ENCODE measurements around the gene INCA1. TPM values are rescaled to one million over a fixed set of nuclear protein-coding genes. Genes with fewer than 3 reads are reported as not detected.
A peak's percentile ranks its signal among the peaks of the same experiment; 100 is the strongest.

Gene INCA1
- total and polyA plus RNA-seq, 2 of the 8 experiments (the other 6 are each of a cell fraction or from before 2014, with no cell fraction given), result 0.89 to 1.4 TPM

DNA sequence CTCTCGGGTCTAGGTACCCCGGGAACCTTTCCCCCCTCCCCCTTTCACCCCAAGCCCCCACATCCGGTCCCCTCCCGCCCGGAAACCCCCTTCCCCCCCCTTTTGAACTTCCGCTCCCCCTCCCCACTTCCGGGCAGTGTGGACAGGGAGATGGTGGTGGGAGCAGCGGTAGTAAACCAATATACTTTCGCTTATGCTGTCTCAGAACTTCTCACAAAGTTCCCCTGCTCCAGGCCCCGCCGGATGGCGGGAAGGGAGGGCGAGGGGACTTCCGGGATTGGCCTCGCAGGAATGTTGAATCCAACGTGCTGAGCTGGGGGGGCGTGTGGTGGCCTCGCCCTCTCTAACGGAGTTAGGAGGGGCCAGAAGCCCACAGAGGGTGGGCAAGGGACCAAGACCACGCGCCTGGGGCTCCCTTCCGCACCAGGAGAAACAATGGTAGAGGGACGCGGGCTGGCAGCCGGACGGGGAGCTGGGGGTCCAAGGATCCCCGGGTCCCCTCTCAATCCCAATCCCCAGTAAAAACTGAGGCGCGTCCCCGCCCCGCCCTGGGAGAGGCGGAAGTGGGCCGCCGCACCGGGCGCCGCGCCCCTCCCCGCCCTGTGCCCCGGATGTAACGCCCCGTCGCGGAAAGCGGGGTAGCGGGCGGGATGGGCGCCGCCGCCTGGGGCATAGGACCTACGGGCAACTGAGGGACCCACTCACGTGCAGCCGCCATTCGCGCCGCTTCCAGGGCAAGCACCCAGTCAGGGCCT, 49.7 kb downstream of the INCA1 start:
- peak in 1 of 2 experiments; percentile 74 for DNase-seq (ENCODE audit: low read depth in 1 of 2, low spot score in 2 of 2)
- POLR2A ChIA-PET (ENCODE audit: partially characterized antibody), result interaction anchor here (0.6 to 32.4 kb wide), 19 partner anchors 0 to 218 kb away, joined by 3 to 987 read pairs (median 8); partner anchors contain the start of genes C17orf107, CAMTA2, ENO3 and GP1BA
- TF ChIP-seq KDM4A (IDR thresholded peaks at IDR 0.05; ENCODE audit: low read depth, low read length, severe bottlenecking), result peak; percentile 24
- TF ChIP-seq ATF2 (IDR thresholded peaks at IDR 0.05; ENCODE audit: low read length), result peak; percentile 71; the same call in 1 of the 2 replicates
- peak; percentile 76 for TF ChIP-seq POLR2AphosphoS5 (IDR thresholded peaks at IDR 0.05; ENCODE audit: low read depth, low read length)
- TF ChIP-seq MAX (IDR thresholded peaks at IDR 0.05), result 0 out of 2 replicates have a peak, but pooled peaks have one; percentile 29
- no peak for TF ChIP-seq CEBPB (IDR thresholded peaks at IDR 0.05; ENCODE audit: low read depth, low read length)
- TF ChIP-seq SUZ12 (IDR thresholded peaks at IDR 0.05; ENCODE audit: low read length), result no peak
- peak; percentile 36 for TF ChIP-seq ASH2L (IDR thresholded peaks at IDR 0.05; ENCODE audit: low read length)
- TF ChIP-seq TEAD4 (IDR thresholded peaks at IDR 0.05; ENCODE audit: low read depth, low read length), result peak; percentile 56; the same call in 1 of the 2 replicates
- TF ChIP-seq POLR2A (IDR thresholded peaks at IDR 0.05; ENCODE audit: control extremely low read depth in 1 of 2, low read depth in 2 of 2, low read length in 2 of 2), result peak; percentile 61 to 66; a peak in 2 of 3 replicates
- no peak for TF ChIP-seq CHD1 (IDR thresholded peaks at IDR 0.05; ENCODE audit: low read depth, low read length)

More for the DNA sequence above, 49.7 kb downstream of the INCA1 start:
- peak overlapping the region; percentile 78 to 99 (median 94) for H3K9ac ChIP-seq (replicated peaks in 1 of 4; ENCODE audit: extremely low read depth in 1 of 4, low read depth in 3 of 4, low read length in 3 of 4)
- no peak overlapping the region for H2AFZ ChIP-seq (ENCODE audit: low read length)
- H4K20me1 ChIP-seq (replicated peaks in 1 of 2; ENCODE audit: control insufficient read depth in 1 of 2, insufficient read depth in 2 of 2, low read length in 2 of 2), result peaks cover 16 to 20% of the 10 kb centered on the region in 2 experiments
- peak overlapping the region; percentile 87 to 95 for H3K4me2 ChIP-seq (ENCODE audit: insufficient read depth in 1 of 2, low read depth in 2 of 2, low read length in 2 of 2)
- H2AK5ac ChIP-seq (ENCODE audit: low read depth, low read length), result peak overlapping the region; percentile 53; the same call in 1 of the 2 replicates
- H3K79me1 ChIP-seq (ENCODE audit: low read depth, low read length), result 0 out of 2 replicates have a peak, but pooled peaks cover 2% of the 10 kb centered on the region
- no peak overlapping the region for H2BK20ac ChIP-seq (ENCODE audit: low read length)
- peak overlapping the region; percentile 98 for H3K56ac ChIP-seq (replicated peaks; ENCODE audit: insufficient read length, low read depth, low read length)
- H3K23ac ChIP-seq (ENCODE audit: insufficient read length), result no peak overlapping the region
- FAIRE-seq, result no peak
- H2BK15ac ChIP-seq (ENCODE audit: low read length), result no peak overlapping the region; the same call in 1 of the 2 replicates
- 1% methylated on average over 38 of the region's 56 CpGs; no CpG with 5 or more reads in 1 of the 2 experiments for WGBS, 2 experiments (ENCODE audit: extremely low coverage in 1 of 2, insufficient coverage in 1 of 2, insufficient read length in 1 of 2, insufficient replicate concordance in 2 of 2, low coverage in 1 of 2, low lambda C conversion rate in 2 of 2, missing lambda C conversion rate in 1 of 2)
- peak overlapping the region; percentile 99 for H3K18ac ChIP-seq (ENCODE audit: extremely low read depth, low read length)
- H3K27ac ChIP-seq (ENCODE audit: low read depth, low read length), result peak overlapping the region; percentile 93
- peak overlapping the region; percentile 96 for H4K8ac ChIP-seq (ENCODE audit: extremely low read depth, insufficient read depth, low read length)
- H4K91ac ChIP-seq (replicated peaks; ENCODE audit: insufficient read length, low read length), result peak overlapping the region; percentile 99
- peaks cover 4 to 17% (median 10%) of the 10 kb centered on the region in 4 experiments for H3K4me1 ChIP-seq (replicated peaks in 1 of 4; ENCODE audit: control insufficient read depth in 3 of 4, insufficient read depth in 4 of 4, low read length in 3 of 4)
- peaks cover 6 to 38% (median 25%) of the 10 kb centered on the region in 4 experiments for H3K36me3 ChIP-seq (ENCODE audit: control insufficient read depth in 2 of 4, insufficient read depth in 4 of 4, low read length in 3 of 4)
- peak overlapping the region; percentile 97 for H4K5ac ChIP-seq (ENCODE audit: insufficient read length, low read depth, low read length)
- peak overlapping the region; percentile 87 to 99 (median 96) for H3K4me3 ChIP-seq (ENCODE audit: extremely low read depth in 1 of 4, insufficient read depth in 2 of 4, low read depth in 3 of 4, low read length in 4 of 4)
- CTCF ChIA-PET (ENCODE audit: partially characterized antibody), result interaction anchor here (0.7 to 1.0 kb wide), 4 partner anchors 12 to 38 kb away, joined by 3 read pairs; no protein-coding TSS in a partner anchor
- no peak overlapping the region for H2BK120ac ChIP-seq (replicated peaks; ENCODE audit: low read depth, low read length)
- no peaks in the 10 kb centered on the region for H3K9me3 ChIP-seq (ENCODE audit: insufficient read depth in 2 of 2, low read depth in 1 of 2, low read length in 1 of 2)
- no peak overlapping the region for H2BK12ac ChIP-seq (ENCODE audit: low read depth, low read length)
- H3K23me2 ChIP-seq (ENCODE audit: low read depth, low read length), result peaks cover 18% of the 10 kb centered on the region
- peak overlapping the region; percentile 98 for H2BK5ac ChIP-seq (ENCODE audit: low read depth, low read length)
- H3K14ac ChIP-seq (ENCODE audit: insufficient read length), result no peak overlapping the region
- H3K4ac ChIP-seq (replicated peaks; ENCODE audit: insufficient read length, low read depth, low read length), result peak overlapping the region; percentile 96
- no peaks in the 10 kb centered on the region for H3K27me3 ChIP-seq (replicated peaks in 1 of 4; ENCODE audit: control insufficient read depth in 3 of 4, extremely low read depth in 1 of 4, insufficient read depth in 3 of 4, low read length in 3 of 4)
- H3K79me2 ChIP-seq (ENCODE audit: control insufficient read depth in 1 of 2, insufficient read depth in 2 of 2, low read length in 2 of 2), result peaks cover 8 to 43% of the 10 kb centered on the region in 2 experiments

Measured in H1 (cell line).